Measurements from ENCODE around the gene MAP2K3. TPM values are rescaled to one million over a fixed set of nuclear protein-coding genes. Genes with fewer than 3 reads are reported as not detected.

The MAP2K3 gene
- total RNA-seq, 1 donor from 2014 or later, result 55.2 TPM

- H3K9me3 ChIP-seq, result no peaks in the 10 kb centered on the region
- ATAC-seq (no peak), DNase-seq (no peak)
- H3K27ac ChIP-seq, result no peak overlapping the region
- H3K4me3 ChIP-seq, result no peak overlapping the region
- peaks cover 23% of the 10 kb centered on the region for H3K36me3 ChIP-seq
- no peak for TF ChIP-seq CTCF (IDR thresholded peaks at IDR 0.05)
- no peaks in the 10 kb centered on the region for H3K4me1 ChIP-seq
- intact Hi-C loops (cut with DNase I), result no loop called here
- H3K27me3 ChIP-seq (ENCODE audit: low read depth), result no peaks in the 10 kb centered on the region
These were observed 42.3 kb upstream of the MAP2K3 start for GRCh38 chr17:21242026-21242697.

- Histone ChIP-seq H3K36me3 (peaks cover 23% of the 10 kb centered on the region), H3K27ac (no peak overlapping the region), H3K27me3 (ENCODE audit: low read depth) (no peaks in the 10 kb centered on the region), H3K4me1 (no peaks in the 10 kb centered on the region), H3K9me3 (no peaks in the 10 kb centered on the region), H3K4me3 (no peak overlapping the region)
- DNase-seq (no peak), ATAC-seq (no peak)
- intact Hi-C loops (cut with DNase I), result no loop called here
- no peak for TF ChIP-seq CTCF (IDR thresholded peaks at IDR 0.05)
These were observed 41.6 kb upstream of the MAP2K3 start for GRCh38 chr17:21242780-21243515.

GRCh38 chr17:21243516-21244303 lies 40.8 kb upstream of the MAP2K3 start:
- no peak for TF ChIP-seq CTCF (IDR thresholded peaks at IDR 0.05)
- no peaks in the 10 kb centered on the region for H3K27me3 ChIP-seq (ENCODE audit: low read depth)
- H3K4me1 ChIP-seq, result no peaks in the 10 kb centered on the region
- H3K4me3 ChIP-seq, result no peak overlapping the region
- ATAC-seq (no peak), DNase-seq (no peak)
- no peaks in the 10 kb centered on the region for H3K9me3 ChIP-seq
- peaks cover 23% of the 10 kb centered on the region for H3K36me3 ChIP-seq
- intact Hi-C loops (cut with DNase I), result no loop called here
- no peak overlapping the region for H3K27ac ChIP-seq

- ATAC-seq (no peak), DNase-seq (no peak)
- peaks cover 20% of the 10 kb centered on the region for H3K36me3 ChIP-seq
- peaks cover 8% of the 10 kb centered on the region for H3K4me1 ChIP-seq
- H3K27me3 ChIP-seq (ENCODE audit: low read depth), result no peaks in the 10 kb centered on the region
- H3K4me3 ChIP-seq, result no peak overlapping the region
- H3K9me3 ChIP-seq, result no peaks in the 10 kb centered on the region
- no peak for TF ChIP-seq CTCF (IDR thresholded peaks at IDR 0.05)
- no peak overlapping the region for H3K27ac ChIP-seq
- intact Hi-C loops (cut with DNase I), result no loop called here
These were observed 38.8 kb upstream of the MAP2K3 start for GRCh38 chr17:21245639-21246084.

GRCh38 chr17:21246698-21247097 lies 37.8 kb upstream of the MAP2K3 start:
- Histone ChIP-seq H3K4me1 (peaks cover 19% of the 10 kb centered on the region), H3K9me3 (no peaks in the 10 kb centered on the region), H3K36me3 (peaks cover 14% of the 10 kb centered on the region), H3K27me3 (ENCODE audit: low read depth) (no peaks in the 10 kb centered on the region), H3K4me3 (no peak overlapping the region), H3K27ac (no peak overlapping the region)
- intact Hi-C loops (cut with DNase I), result no loop called here
- DNase-seq (no peak), ATAC-seq (no peak)
- TF ChIP-seq CTCF (IDR thresholded peaks at IDR 0.05), result no peak
